KMS-11 (cell line): ENCODE data around the gene FADD.

ENCODE experiments used
- H2AFZ ChIP-seq: fragments of 200-600 bp; sonication (generic); 2 replicates; pipeline ENCODE4 v1.6.1; 2016; ENCODE audit warnings: antibody characterized with exemption, mixed run types, low read depth
- H3K27ac ChIP-seq: fragments of 200-600 bp; sonication (generic); 2 replicates; pipeline ENCODE4 v1.6.1; 2016; ENCODE audit warnings: mild to moderate bottlenecking, mixed run types
- H3K27me3 ChIP-seq: fragments of 200-600 bp; sonication (generic); 2 replicates; pipeline ENCODE4 v1.6.1; 2017; ENCODE audit warnings: mild to moderate bottlenecking, low read depth, mixed run types, moderate library complexity; ENCODE audit not compliant: insufficient read depth
- H3K36me3 ChIP-seq: fragments of 200-600 bp; sonication (generic); 2 replicates; pipeline ENCODE4 v1.6.1; 2017; ENCODE audit warnings: mild to moderate bottlenecking, mixed run types; ENCODE audit not compliant: insufficient read depth
- H3K4me1 ChIP-seq: fragments of 200-600 bp; sonication (generic); 2 replicates; pipeline ENCODE4 v1.6.1; 2016; ENCODE audit warnings: mild to moderate bottlenecking, low read depth, mixed run types; ENCODE audit not compliant: poor library complexity, severe bottlenecking
- H3K4me2 ChIP-seq: fragments of 200-600 bp; sonication (generic); 2 replicates; pipeline ENCODE4 v1.7.0; 2016; ENCODE audit warnings: mild to moderate bottlenecking, mixed run types
- H3K4me3 ChIP-seq: fragments of 200-600 bp; sonication (generic); IDR thresholded peaks from 2 replicates; pipeline ENCODE4 v1.6.1; 2017; ENCODE audit warnings: low read depth, low read length, mixed read lengths; ENCODE audit not compliant: insufficient read depth
- H3K79me2 ChIP-seq: fragments of 200-600 bp; sonication (generic); 2 replicates; pipeline ENCODE4 v1.6.1; 2016; ENCODE audit warnings: low read depth, mixed run types; ENCODE audit not compliant: insufficient read depth
- H3K9ac ChIP-seq: fragments of 200-600 bp; sonication (generic); 2 replicates; pipeline ENCODE4 v1.6.1; 2016; ENCODE audit warnings: mild to moderate bottlenecking, mixed run types
- H4K20me1 ChIP-seq: fragments of 200-600 bp; sonication (generic); 2 replicates; pipeline ENCODE4 v1.6.1; 2016; ENCODE audit warnings: mild to moderate bottlenecking, mixed run types; ENCODE audit not compliant: insufficient read depth
- TF ChIP-seq, protein P1 (sequence below): fragments of 200-600 bp; sonication (generic); conservative IDR thresholded peaks from 2 replicates; pipeline ENCODE4 v1.6.1; 2017; ENCODE audit warnings: low read depth, mild to moderate bottlenecking, antibody characterized with exemption, low read length, moderate library complexity, mixed read lengths

The FADD gene

DNA sequence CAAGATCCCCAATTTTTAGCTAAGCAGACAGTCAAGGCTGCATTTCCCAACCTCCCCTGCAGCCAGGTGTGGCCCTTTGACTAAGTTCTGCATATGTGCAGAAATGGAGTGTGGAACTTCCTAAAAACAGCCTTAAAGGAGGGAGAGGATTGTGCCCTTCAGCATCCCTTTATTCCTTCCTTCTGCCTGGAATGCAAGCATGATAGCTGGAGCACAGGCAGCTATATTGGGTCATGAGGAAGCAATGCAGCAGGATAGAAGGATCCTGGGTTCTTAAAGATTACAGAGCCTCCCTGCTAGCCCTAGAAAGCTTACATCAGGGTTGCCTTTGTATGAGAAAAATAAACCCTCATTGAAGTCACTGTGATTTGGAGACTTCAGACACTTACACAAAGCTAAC, 29.9 kb downstream of the FADD start:
- no peaks in the 10 kb centered on the region for H3K79me2 ChIP-seq
- H3K4me2 ChIP-seq = no peak overlapping the region
- H2AFZ ChIP-seq = no peak overlapping the region
- peaks cover 5% of the 10 kb centered on the region; the same call in 1 of the 2 replicates for H3K27me3 ChIP-seq
- H4K20me1 ChIP-seq = no peaks in the 10 kb centered on the region
- no peaks in the 10 kb centered on the region for H3K4me1 ChIP-seq
- H3K27ac ChIP-seq = no peak overlapping the region
- no peaks in the 10 kb centered on the region for H3K36me3 ChIP-seq
- TF ChIP-seq, protein P1, sequence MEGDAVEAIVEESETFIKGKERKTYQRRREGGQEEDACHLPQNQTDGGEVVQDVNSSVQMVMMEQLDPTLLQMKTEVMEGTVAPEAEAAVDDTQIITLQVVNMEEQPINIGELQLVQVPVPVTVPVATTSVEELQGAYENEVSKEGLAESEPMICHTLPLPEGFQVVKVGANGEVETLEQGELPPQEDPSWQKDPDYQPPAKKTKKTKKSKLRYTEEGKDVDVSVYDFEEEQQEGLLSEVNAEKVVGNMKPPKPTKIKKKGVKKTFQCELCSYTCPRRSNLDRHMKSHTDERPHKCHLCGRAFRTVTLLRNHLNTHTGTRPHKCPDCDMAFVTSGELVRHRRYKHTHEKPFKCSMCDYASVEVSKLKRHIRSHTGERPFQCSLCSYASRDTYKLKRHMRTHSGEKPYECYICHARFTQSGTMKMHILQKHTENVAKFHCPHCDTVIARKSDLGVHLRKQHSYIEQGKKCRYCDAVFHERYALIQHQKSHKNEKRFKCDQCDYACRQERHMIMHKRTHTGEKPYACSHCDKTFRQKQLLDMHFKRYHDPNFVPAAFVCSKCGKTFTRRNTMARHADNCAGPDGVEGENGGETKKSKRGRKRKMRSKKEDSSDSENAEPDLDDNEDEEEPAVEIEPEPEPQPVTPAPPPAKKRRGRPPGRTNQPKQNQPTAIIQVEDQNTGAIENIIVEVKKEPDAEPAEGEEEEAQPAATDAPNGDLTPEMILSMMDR = no peak
- no peak overlapping the region for H3K9ac ChIP-seq
- H3K4me3 ChIP-seq = no peak overlapping the region

DNA sequence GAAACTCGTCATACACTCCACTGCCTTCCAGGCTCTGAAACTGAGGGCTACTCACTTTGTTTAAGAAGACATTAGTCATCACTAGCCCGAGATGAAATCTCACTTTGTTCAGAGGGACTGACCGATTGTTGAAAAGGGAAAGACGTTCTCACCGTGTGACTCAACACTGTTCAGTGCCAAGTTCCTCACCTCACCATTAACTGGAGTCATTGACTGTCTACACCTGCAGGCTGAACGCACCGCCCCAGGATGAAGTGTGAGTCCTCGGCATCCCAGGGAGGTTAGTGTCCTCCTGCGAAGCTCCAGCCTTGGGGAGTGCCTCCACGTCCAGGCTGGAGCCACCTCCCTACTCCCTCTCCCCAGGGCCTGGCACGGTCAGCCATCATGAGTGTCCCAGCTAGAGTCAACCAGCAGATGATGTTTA, 30.4 kb downstream of the FADD start:
- no peak overlapping the region for H3K9ac ChIP-seq
- no peak overlapping the region for H3K4me2 ChIP-seq
- no peaks in the 10 kb centered on the region for H3K36me3 ChIP-seq
- no peaks in the 10 kb centered on the region for H3K4me1 ChIP-seq
- no peak overlapping the region for H2AFZ ChIP-seq
- H3K27ac ChIP-seq = no peak overlapping the region
- TF ChIP-seq, protein P1 = no peak
- H3K79me2 ChIP-seq = no peaks in the 10 kb centered on the region
- no peak overlapping the region for H3K4me3 ChIP-seq
- H4K20me1 ChIP-seq = no peaks in the 10 kb centered on the region
- H3K27me3 ChIP-seq = peaks cover 5% of the 10 kb centered on the region; the same call in 1 of the 2 replicates

DNA sequence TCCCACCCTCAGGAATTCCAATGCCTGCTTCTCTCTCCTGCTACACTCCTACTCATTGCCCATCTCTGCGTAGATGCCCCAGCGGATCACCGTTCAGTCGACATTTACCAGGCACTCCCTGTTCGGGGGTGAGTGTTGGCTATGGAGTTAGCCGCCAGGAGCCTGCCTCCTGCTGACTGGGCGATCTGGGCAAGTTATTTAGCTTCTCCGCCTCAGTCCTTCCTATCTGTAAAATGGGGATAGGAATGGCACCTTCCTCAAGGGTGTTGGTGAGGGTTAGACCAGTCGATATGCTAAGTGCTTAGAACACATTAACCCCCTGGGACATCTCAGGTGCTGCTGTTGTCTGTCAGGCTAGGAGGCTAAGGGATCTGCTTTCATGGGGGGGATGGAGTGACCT, 30.9 kb downstream of the FADD start:
- H3K4me2 ChIP-seq = no peak overlapping the region

DNA sequence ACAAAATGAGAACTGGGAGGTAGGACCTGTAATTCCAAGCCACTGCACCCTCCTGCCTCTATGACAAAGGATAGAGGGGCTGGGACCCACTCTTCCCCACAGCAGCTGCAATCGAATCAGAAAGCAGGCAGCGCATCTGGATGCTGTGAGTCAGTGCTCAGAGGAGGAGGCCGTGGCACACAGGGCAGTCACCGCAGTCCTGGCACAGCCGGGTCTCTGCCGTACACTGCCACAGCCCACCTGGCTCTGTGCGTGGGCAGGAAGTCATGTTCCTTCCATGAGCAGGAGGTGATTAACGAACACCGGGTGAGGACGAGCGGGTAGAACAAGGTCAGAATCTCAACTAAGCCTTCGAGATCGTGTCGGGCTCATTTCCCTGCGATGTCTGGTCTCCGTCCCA, 37.2 kb downstream of the FADD start:
- H3K79me2 ChIP-seq = no peaks in the 10 kb centered on the region
- TF ChIP-seq, protein P1 = no peak
- no peak overlapping the region for H3K9ac ChIP-seq
- 0 out of 2 replicates have a peak, but pooled peaks cover 3% of the 10 kb centered on the region for H3K27me3 ChIP-seq
- no peak overlapping the region for H3K4me3 ChIP-seq
- no peaks in the 10 kb centered on the region for H3K36me3 ChIP-seq
- H3K4me1 ChIP-seq = no peaks in the 10 kb centered on the region
- H2AFZ ChIP-seq = no peak overlapping the region
- H3K27ac ChIP-seq = no peak overlapping the region
- no peaks in the 10 kb centered on the region for H4K20me1 ChIP-seq
- H3K4me2 ChIP-seq = no peak overlapping the region

More for the DNA sequence above, 30.9 kb downstream of the FADD start:
- H3K27me3 ChIP-seq = peaks cover 5% of the 10 kb centered on the region; the same call in 1 of the 2 replicates
- H3K9ac ChIP-seq = no peak overlapping the region
- H2AFZ ChIP-seq = no peak overlapping the region
- no peaks in the 10 kb centered on the region for H3K79me2 ChIP-seq
- no peaks in the 10 kb centered on the region for H4K20me1 ChIP-seq
- no peak overlapping the region for H3K27ac ChIP-seq
- TF ChIP-seq, protein P1 = no peak
- no peaks in the 10 kb centered on the region for H3K4me1 ChIP-seq
- H3K36me3 ChIP-seq = no peaks in the 10 kb centered on the region
- H3K4me3 ChIP-seq = no peak overlapping the region
